Thoracic aorta (tissue), 2 donors: Measurements from ENCODE around the gene RNF150. TPM values are rescaled to one million over a fixed set of nuclear protein-coding genes. Genes with fewer than 3 reads are reported as not detected.

Experiments used
- ATAC-seq: fragments of 150-250 bp; one replicate; pipeline ENCODE4 v1.8.0; 2017; ENCODE audit warnings: low read depth; ENCODE audit not compliant: insufficient number of reproducible peaks, low FRiP score
- DNase-seq: peaks from one replicate; pipeline ENCODE4 v3.0.0-alpha.2; 2020; ENCODE audit warnings: low spot score
- H3K27ac ChIP-seq, 2 donors: fragments of 200-600 bp; sonication (generic); 1 replicate in 1 of 2; 2 replicates in 1 of 2; pipeline ENCODE4 v1.5.1; 2016; ENCODE audit warnings: mild to moderate bottlenecking in 2 of 2, moderate library complexity in 2 of 2
- H3K27me3 ChIP-seq: fragments of 200-600 bp; sonication (generic); replicated peaks from 2 replicates; pipeline ENCODE4 v1.6.0; 2016; ENCODE audit warnings: mild to moderate bottlenecking; ENCODE audit not compliant: insufficient read depth
- H3K36me3 ChIP-seq: fragments of 200-600 bp; sonication (generic); one replicate; pipeline ENCODE4 v1.5.1; 2016
- H3K4me1 ChIP-seq, 2 donors: fragments of 200-600 bp; sonication (generic); 1 replicate in 1 of 2; 2 replicates in 1 of 2; pipeline versions ENCODE4 v1.5.1 to v1.6.0; 2016; ENCODE audit warnings: low read depth in 2 of 2, mild to moderate bottlenecking in 1 of 2; ENCODE audit not compliant: control insufficient read depth in 1 of 2
- H3K4me3 ChIP-seq: fragments of 200-600 bp; sonication (generic); 2 replicates; pipeline ENCODE4 v1.5.1; 2016; ENCODE audit warnings: mild to moderate bottlenecking
- H3K9me3 ChIP-seq: fragments of 200-600 bp; sonication (generic); 2 replicates; pipeline ENCODE4 v1.5.1; 2016
- total RNA-seq, 2 donors: library from RNA; depleted of rRNA; stranded (reverse); fragments of >200 nt; gene quantifications; one replicate each; pipeline versions ENCODE4 v1.1.0 to v1.2.3, GENCODE V29; 2016
- TF ChIP-seq, protein P1 (sequence below): fragments of 200-600 bp; sonication (generic); IDR thresholded peaks from one replicate; pipeline ENCODE4 v1.5.1; 2019; ENCODE audit warnings: antibody characterized with exemption

RNF150 gene
- total RNA-seq, 2 donors from 2014 or later = 9.7 to 11.6 TPM

DNA sequence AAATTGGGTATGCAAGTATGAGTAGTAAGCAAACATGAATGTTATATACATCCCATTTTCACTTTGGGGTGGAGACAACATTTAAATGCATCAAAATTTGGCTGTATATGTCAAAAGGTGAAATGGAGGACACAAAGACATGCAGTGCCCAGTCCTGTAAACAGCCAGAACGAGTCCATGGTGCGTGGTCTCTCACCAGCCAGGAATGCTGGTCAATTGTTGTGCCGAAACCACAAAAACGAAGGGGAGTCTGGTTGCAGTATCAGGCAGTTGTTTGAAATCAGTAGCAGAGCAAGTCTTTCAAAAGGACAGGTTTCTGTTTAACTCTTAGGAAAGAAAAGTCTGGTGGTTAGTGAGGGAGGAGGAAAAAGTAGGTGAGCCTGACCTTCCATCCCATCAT is 22.3 kb upstream of the RNF150 start:
- H3K4me3 ChIP-seq = no peak overlapping the region
- H3K27me3 ChIP-seq = no peaks in the 10 kb centered on the region
- H3K4me1 ChIP-seq = no peaks in the 10 kb centered on the region
- TF ChIP-seq, protein P1, sequence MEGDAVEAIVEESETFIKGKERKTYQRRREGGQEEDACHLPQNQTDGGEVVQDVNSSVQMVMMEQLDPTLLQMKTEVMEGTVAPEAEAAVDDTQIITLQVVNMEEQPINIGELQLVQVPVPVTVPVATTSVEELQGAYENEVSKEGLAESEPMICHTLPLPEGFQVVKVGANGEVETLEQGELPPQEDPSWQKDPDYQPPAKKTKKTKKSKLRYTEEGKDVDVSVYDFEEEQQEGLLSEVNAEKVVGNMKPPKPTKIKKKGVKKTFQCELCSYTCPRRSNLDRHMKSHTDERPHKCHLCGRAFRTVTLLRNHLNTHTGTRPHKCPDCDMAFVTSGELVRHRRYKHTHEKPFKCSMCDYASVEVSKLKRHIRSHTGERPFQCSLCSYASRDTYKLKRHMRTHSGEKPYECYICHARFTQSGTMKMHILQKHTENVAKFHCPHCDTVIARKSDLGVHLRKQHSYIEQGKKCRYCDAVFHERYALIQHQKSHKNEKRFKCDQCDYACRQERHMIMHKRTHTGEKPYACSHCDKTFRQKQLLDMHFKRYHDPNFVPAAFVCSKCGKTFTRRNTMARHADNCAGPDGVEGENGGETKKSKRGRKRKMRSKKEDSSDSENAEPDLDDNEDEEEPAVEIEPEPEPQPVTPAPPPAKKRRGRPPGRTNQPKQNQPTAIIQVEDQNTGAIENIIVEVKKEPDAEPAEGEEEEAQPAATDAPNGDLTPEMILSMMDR = no peak
- DNase-seq (no peak), ATAC-seq (no peak)
- H3K36me3 ChIP-seq = no peaks in the 10 kb centered on the region
- no peaks in the 10 kb centered on the region for H3K9me3 ChIP-seq
- no peak overlapping the region for H3K27ac ChIP-seq

DNA sequence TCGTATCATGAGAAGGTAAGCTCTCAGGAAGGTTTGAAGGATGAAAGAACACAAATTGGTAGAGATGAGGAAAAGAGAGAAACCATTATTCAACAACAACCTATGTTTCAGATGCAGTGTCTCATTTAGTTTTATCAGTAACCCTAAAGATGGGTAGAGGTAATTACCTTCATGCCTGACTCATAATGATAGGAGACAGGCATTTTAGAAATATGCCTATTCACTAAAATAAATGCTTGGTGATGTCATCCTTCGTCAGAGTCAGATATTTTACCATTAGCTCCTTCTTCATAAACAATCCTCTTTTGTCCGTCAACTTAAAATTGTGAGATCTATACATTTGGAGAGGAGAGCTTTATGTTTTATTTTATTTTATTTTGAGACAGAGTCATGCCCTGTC is 21.5 kb upstream of the RNF150 start:
- no peak for ATAC-seq
- H3K36me3 ChIP-seq = no peaks in the 10 kb centered on the region
- H3K27me3 ChIP-seq = no peaks in the 10 kb centered on the region
- no peak overlapping the region for H3K27ac ChIP-seq
- no peak overlapping the region for H3K4me3 ChIP-seq
- no peaks in the 10 kb centered on the region for H3K9me3 ChIP-seq
- no peaks in the 10 kb centered on the region for H3K4me1 ChIP-seq
- no peak for DNase-seq
- TF ChIP-seq, protein P1 = no peak

DNA sequence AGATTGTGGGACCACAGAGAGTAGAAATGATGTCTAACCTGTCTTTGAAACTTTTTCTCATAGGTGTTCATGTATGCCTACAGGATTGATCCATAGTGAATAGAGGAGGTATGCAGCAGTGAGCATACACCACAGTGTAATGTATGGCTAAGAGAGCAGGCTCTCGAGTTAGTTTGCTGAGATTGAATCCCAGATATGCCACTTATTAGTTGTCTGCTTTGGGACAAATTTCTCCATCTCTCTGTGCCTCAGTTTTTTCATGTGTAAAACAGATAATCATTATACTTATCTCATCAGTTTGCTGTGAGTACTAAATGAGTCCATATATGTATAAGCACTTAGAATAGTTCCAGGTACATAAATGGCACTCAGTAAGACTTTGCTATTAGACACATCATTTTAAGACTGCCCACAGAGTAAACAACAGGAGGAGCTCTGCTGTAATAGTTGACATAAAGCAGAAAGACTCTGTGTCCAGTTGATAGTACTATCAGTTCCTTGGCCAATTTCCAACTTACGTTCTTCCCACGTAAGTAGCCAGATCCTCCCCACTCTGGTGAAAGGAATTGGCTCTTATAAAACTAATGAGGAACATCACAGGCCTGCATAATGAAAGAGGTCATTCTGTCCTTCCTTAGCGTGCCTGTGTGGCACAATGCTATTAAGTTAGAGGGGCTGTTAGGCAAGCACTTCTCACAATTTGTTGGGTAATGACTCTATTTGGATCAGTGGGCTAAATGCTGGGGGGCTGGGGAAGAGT is 20.7 kb upstream of the RNF150 start:
- TF ChIP-seq, protein P1 = no peak
- Histone ChIP-seq H3K4me3 (no peak overlapping the region), H3K27ac (no peak overlapping the region), H3K36me3 (no peaks in the 10 kb centered on the region), H3K27me3 (no peaks in the 10 kb centered on the region), H3K4me1 (no peaks in the 10 kb centered on the region), H3K9me3 (no peaks in the 10 kb centered on the region)
- ATAC-seq (no peak), DNase-seq (no peak)

DNA sequence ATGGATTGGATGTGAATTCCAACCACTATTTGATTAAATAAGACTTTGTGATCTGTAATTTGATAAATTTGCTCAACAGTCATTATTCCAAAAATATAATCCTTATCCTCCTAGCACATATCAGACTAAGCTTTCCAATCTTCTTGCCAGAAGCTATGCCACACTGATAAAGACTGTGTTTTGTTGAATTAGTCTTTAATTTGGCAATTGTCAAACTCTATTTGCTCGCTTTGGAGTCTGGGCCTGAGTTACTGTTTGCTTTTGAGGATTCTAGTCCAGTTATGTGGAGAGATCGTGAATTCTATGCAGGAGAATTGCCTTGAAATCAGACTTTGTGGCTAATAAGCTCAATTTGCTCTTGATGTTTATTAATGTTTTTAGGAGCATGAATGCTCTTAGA is 10.9 kb upstream of the RNF150 start:
- TF ChIP-seq, protein P1 = no peak
- no peaks in the 10 kb centered on the region for H3K4me1 ChIP-seq
- no peak for ATAC-seq
- no peak for DNase-seq
- H3K4me3 ChIP-seq = no peak overlapping the region
- H3K9me3 ChIP-seq = no peaks in the 10 kb centered on the region
- H3K36me3 ChIP-seq = no peaks in the 10 kb centered on the region
- H3K27me3 ChIP-seq = no peaks in the 10 kb centered on the region
- no peak overlapping the region for H3K27ac ChIP-seq

DNA sequence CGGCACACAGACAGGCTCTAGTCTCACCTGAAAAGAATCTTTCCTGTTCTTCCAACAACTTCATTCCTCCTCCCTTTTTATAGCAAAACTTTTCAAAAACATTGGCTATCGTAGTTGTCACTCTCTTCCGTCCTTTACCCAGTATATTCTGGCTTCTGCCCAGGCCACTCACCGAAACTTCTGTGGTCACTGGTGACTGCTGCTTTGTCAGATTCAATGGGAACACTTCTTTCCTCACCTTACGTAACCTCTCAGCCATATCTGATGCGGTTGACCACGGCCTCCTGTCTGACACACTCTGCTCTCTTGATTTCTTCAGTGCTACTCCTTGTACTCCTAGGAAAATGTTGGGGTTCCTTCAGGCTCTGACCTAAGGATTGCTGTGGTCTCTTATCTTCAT is 9.2 kb upstream of the RNF150 start:
- TF ChIP-seq, protein P1 = no peak
- H3K9me3 ChIP-seq = no peaks in the 10 kb centered on the region
- no peak overlapping the region for H3K27ac ChIP-seq
- ATAC-seq (no peak), DNase-seq (no peak)
- H3K4me3 ChIP-seq = no peak overlapping the region
- H3K27me3 ChIP-seq = no peaks in the 10 kb centered on the region
- no peaks in the 10 kb centered on the region for H3K4me1 ChIP-seq
- H3K36me3 ChIP-seq = no peaks in the 10 kb centered on the region
